Lower lobe of right lung (tissue), 2 donors: ENCODE results near the gene CRADD. TPM values are rescaled to one million over a fixed set of nuclear protein-coding genes. Genes with fewer than 3 reads are reported as not detected.

Source experiments
- ATAC-seq, 2 donors: fragments of 200-7000 bp; cut with Tn5 transposase; one replicate each; pipeline ENCODE4 v1.9.1; 2020 to 2022; ENCODE audit warnings: mild to moderate bottlenecking in 2 of 2, moderate library complexity in 2 of 2
- DNase-seq: peaks from one replicate; pipeline ENCODE4 v3.0.0-alpha.2; 2020
- H3K27ac ChIP-seq: fragments of 200-600 bp; one replicate; pipeline ENCODE4 v1.8.0; 2022
- H3K27me3 ChIP-seq: fragments of 200-600 bp; one replicate; pipeline ENCODE4 v1.8.0; 2022; ENCODE audit warnings: low read depth
- H3K36me3 ChIP-seq: fragments of 200-600 bp; one replicate; pipeline ENCODE4 v1.8.0; 2022; ENCODE audit warnings: mild to moderate bottlenecking
- H3K4me1 ChIP-seq: fragments of 200-600 bp; one replicate; pipeline ENCODE4 v1.8.0; 2022
- H3K4me3 ChIP-seq: fragments of 200-600 bp; one replicate; pipeline ENCODE4 v1.8.0; 2022; ENCODE audit warnings: mild to moderate bottlenecking
- H3K9me3 ChIP-seq: fragments of 200-600 bp; one replicate; pipeline ENCODE4 v1.8.0; 2022
- CTCF ChIP-seq: fragments of 200-600 bp; IDR thresholded peaks from one replicate; pipeline ENCODE4 v1.8.0; 2022; ENCODE audit warnings: antibody characterized with exemption, mild to moderate bottlenecking
- intact Hi-C: fragments of 100-400 bp; cut with DNase I; formaldehyde crosslinking; loops from one replicate; pipeline ENCODE4 v1.11.0; 2022
- total RNA-seq: library from RNA; stranded (reverse); fragmentation: NEBNext Ultra II Directional; extraction: Animal tissue kit (Norgen Biotek cat#: 25700); gene quantifications from one replicate; pipeline ENCODE4 v1.2.1, GENCODE V29; 2021
- donor health status: DM: no; HTN: yes; CAD: no; lungs with severe emphysema.

Gene CRADD
- total RNA-seq, 1 donor from 2014 or later: 16.5 TPM

DNA sequence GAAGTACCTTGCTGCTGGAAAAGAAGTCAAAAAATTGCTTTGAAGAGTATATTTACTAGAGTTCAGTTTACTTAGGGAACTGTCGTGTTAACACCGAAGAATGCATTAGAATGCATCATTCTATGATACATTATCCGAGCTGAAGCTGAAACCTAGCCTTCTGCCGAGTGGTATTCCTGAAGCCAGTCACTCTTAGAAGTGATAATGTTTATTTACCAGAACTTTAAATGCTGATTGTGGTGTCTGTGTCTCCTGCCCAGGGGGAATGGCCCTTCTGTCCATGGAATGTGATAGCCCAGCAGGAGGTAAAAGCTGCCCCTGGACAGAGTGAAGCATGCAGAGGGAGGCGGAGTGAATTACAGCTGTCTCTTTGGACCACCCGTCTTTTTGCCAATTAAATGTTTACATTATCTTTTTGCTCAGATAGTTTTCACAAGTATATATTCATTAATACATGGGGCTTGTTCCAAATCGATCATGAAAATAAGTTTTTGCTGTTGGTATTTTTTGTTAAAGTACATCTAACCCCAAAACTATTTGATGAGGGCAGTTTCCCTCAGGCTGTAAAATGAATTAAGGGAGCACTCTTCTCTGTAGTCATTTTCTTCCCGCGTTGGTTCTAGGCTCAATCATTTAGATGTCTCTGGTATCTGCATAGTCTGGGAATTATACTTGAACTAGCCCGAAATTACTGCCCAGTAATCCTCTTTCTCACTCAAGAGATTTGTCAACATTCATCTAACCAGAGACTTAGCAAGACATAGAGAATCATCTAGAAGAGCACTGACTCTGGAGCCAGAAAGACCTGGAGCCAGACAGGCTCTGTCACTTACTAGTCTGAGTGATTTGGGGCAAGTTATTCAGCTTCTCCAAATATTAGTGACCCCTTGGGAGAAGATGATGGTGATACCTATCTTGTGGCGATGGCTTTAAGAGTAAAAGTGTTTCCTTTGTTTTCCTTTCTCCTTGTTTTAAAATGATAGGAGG, 147.6 kb downstream of the CRADD start:
- H3K4me3 ChIP-seq: no peak overlapping the region
- no peaks in the 10 kb centered on the region for H3K9me3 ChIP-seq
- H3K27ac ChIP-seq: no peak overlapping the region
- DNase-seq: no peak
- ATAC-seq: no peak
- no peak for TF ChIP-seq CTCF
- no peaks in the 10 kb centered on the region for H3K27me3 ChIP-seq
- intact Hi-C loops: no loop called here
- no peaks in the 10 kb centered on the region for H3K36me3 ChIP-seq
- H3K4me1 ChIP-seq: peaks cover 36% of the 10 kb centered on the region

DNA sequence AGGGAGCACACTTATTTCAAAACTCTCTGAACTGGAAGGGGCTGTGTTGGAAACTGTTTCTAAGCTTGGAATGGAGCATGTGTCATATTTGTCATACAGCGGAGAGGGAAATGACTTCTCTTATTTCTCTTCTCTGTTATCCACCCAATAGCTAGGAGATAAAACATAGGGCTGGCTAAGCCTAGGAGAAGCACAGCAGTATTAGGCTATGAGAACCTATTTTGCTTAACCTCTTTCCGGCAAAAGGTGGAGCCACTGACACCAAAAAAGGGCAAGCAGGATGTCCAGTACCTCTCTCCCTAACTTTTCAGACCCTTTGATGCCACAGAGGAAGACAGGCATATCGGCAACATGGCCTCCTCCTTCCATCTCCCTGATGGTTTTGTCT, 148.3 kb downstream of the CRADD start:
- Histone ChIP-seq H3K4me3 (no peak overlapping the region), H3K36me3 (no peaks in the 10 kb centered on the region), H3K9me3 (no peaks in the 10 kb centered on the region), H3K27ac (no peak overlapping the region), H3K27me3 (no peaks in the 10 kb centered on the region), H3K4me1 (peaks cover 33% of the 10 kb centered on the region)
- DNase-seq: no peak
- no peak for TF ChIP-seq CTCF
- intact Hi-C loops: no loop called here
- peak in 1 of 2 donors; percentile 10 for ATAC-seq

DNA sequence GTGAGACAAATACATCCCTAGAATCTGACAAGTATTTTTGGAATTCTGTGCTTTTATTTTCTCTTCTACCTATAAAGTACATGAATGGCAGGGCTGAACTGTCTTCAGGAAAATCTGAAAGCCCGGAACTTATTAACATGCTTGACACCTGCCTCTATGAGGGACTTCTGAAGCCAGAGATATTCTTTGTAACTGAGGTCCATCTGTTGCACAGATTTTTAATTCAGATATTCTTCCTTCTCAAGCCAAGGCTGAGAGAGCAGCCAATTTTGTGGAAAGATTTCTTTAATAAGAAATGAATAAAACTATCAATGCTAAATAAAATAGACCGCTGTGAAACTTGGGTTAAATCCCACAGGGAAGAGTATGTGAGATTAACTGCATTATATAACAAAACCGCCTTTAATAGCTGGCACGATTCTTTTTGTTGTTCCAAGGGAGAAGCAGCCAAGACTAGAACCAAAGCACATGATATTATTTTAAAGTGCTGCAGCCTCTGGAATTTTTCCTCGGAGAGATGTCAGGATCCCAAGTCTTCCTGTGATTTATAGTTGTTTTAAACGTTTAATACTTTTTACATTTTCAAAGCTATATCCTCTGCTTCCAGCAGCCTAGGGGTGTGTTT, 148.9 kb downstream of the CRADD start:
- Histone ChIP-seq H3K27ac (peak overlapping the region; percentile 3), H3K4me3 (no peak overlapping the region), H3K36me3 (no peaks in the 10 kb centered on the region), H3K27me3 (no peaks in the 10 kb centered on the region), H3K4me1 (peaks cover 33% of the 10 kb centered on the region), H3K9me3 (no peaks in the 10 kb centered on the region)
- ATAC-seq (no peak), DNase-seq (no peak)
- TF ChIP-seq CTCF: no peak
- intact Hi-C loops: no loop called here

- no peak overlapping the region for H3K27ac ChIP-seq
- no peak for ATAC-seq
- H3K36me3 ChIP-seq: no peaks in the 10 kb centered on the region
- TF ChIP-seq CTCF: no peak
- no peak overlapping the region for H3K4me3 ChIP-seq
- H3K9me3 ChIP-seq: no peaks in the 10 kb centered on the region
- H3K27me3 ChIP-seq: no peaks in the 10 kb centered on the region
- DNase-seq: no peak
- intact Hi-C loops: no loop called here
- peaks cover 33% of the 10 kb centered on the region for H3K4me1 ChIP-seq
Observed at GRCh38 chr12:93827179-93827578, 150.0 kb downstream of the CRADD start.

- Histone ChIP-seq H3K27ac (no peak overlapping the region), H3K4me1 (peaks cover 33% of the 10 kb centered on the region), H3K36me3 (no peaks in the 10 kb centered on the region), H3K27me3 (no peaks in the 10 kb centered on the region), H3K9me3 (no peaks in the 10 kb centered on the region), H3K4me3 (no peak overlapping the region)
- intact Hi-C loops: no loop called here
- no peak for DNase-seq
- TF ChIP-seq CTCF: no peak
- no peak for ATAC-seq
Observed at GRCh38 chr12:93827669-93828068, 150.5 kb downstream of the CRADD start.
